GM10248 (cell line): ENCODE data around the gene PLSCR1.
"Not testable (repeated sequence)": the region's sequence is repeated elsewhere in the genome, so short reads cannot be mapped to it uniquely, and the experiment has no call there.

Experiments
- CTCF ChIA-PET: fragments of 300-600 bp; sonication (Branson Sonifier 250); formaldehyde crosslinking; extraction: SDS; loops from one replicate; lab custom pipeline; 2021; ENCODE audit warnings: antibody characterized with exemption; lab: Yijun Ruan, JAX
- POLR2A ChIA-PET: fragments of 350-650 bp; sonication (Branson Sonifier 250); formaldehyde crosslinking; extraction: SDS; loops from one replicate; lab custom pipeline; 2020; ENCODE audit warnings: antibody characterized with exemption; lab: Yijun Ruan, JAX
- DNase-seq: peaks from one replicate; pipeline ENCODE4 v3.0.0; 2012; ENCODE audit errors: extremely low spot score
- TF ChIP-seq, protein P1 (sequence below): IDR thresholded peaks from 2 replicates; pipeline ENCODE4 v1.5.1; 2012; ENCODE audit warnings: mild to moderate bottlenecking, low read depth; ENCODE audit errors: extremely low read depth, missing control alignments, control extremely low read depth

Gene PLSCR1

DNA sequence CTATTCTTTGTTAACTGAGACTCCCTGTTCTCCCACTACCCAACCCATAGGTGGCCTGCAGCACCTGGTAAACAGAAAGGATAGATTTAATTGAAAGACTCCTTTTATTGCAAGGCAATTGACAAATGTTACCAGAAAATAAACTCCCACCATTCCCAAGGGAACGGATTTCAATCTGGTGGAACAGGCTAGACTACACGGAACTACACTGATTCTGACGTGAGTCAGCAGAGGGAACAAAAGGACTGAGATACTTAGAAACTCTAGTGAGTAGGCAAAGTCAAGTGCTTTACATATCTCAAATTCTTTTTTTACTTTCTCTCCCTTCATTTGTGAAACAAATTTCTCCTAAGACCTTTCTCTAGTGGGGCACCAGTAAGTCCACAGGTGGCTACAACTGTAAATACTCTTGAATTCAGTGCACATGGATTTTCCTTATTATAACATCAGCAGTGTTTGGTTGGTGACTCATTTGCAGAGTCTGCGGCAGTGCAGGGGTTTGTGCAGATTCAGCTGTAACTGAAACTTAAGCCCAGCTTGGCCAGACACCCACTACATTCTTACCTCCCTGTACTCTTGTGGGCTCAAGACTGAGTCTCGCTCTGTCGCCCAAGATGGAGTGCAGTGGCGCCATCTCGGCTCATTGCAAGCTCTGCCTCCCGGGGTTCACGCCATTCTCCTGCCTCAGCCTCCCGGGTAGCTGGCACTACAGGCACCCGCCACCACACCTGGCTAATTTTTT is 40.8 kb downstream of the PLSCR1 start:
- CTCF ChIA-PET: interaction anchor here (0.7 to 2.5 kb wide), 5 partner anchors 8 to 40 kb away, joined by 3 to 6 read pairs (median 3); no protein-coding TSS in a partner anchor
- peak; percentile 64 for DNase-seq
- POLR2A ChIA-PET: no interaction called here
- TF ChIP-seq, protein P1, sequence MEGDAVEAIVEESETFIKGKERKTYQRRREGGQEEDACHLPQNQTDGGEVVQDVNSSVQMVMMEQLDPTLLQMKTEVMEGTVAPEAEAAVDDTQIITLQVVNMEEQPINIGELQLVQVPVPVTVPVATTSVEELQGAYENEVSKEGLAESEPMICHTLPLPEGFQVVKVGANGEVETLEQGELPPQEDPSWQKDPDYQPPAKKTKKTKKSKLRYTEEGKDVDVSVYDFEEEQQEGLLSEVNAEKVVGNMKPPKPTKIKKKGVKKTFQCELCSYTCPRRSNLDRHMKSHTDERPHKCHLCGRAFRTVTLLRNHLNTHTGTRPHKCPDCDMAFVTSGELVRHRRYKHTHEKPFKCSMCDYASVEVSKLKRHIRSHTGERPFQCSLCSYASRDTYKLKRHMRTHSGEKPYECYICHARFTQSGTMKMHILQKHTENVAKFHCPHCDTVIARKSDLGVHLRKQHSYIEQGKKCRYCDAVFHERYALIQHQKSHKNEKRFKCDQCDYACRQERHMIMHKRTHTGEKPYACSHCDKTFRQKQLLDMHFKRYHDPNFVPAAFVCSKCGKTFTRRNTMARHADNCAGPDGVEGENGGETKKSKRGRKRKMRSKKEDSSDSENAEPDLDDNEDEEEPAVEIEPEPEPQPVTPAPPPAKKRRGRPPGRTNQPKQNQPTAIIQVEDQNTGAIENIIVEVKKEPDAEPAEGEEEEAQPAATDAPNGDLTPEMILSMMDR: no peak

- CTCF ChIA-PET: no interaction called here
- DNase-seq: no peak
- TF ChIP-seq, protein P1: no peak
- POLR2A ChIA-PET: no interaction called here
These were observed 41.4 kb downstream of the PLSCR1 start for GRCh38 chr3:146502887-146503460.

DNA sequence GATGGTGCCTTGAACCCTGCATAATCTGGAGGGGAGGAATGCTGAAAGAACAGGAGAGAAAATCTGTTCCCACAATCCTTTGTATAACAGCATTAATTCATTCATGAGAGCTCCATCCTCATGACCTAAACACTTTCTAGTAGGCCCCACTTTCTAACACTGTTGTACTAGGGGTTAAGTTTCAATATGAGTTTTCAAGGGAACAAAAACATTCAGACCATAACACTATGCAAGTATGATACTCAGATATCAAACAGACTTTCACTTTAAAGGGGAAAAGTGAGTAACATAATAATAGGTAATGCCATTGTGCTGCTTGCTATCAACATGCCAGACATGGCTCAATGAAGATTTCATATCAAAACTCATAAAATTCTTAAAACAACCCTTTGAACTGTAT is 42.7 kb downstream of the PLSCR1 start:
- CTCF ChIA-PET: no interaction called here
- no peak for DNase-seq
- POLR2A ChIA-PET: no interaction called here
- TF ChIP-seq, protein P1: no peak

DNA sequence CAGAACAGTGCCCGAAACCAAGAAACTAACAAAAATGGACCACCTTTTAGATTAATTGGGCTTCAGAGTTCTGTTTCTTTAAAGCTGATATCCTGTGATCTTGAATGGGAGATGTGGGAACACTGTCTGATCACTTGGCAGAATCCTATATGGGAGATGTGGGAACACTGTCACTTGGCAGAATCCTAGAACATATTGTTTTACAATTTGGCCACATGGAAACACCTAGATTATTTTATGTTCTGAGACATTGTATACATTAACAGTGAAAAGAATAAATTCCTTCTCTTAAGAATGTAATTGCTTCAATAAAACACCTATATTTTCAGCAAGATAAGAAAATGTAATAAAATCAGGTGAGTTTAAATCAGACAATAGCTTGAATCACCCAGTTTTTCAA is 44.7 kb downstream of the PLSCR1 start:
- TF ChIP-seq, protein P1: no peak
- no peak for DNase-seq
- POLR2A ChIA-PET: no interaction called here
- CTCF ChIA-PET: no interaction called here

DNA sequence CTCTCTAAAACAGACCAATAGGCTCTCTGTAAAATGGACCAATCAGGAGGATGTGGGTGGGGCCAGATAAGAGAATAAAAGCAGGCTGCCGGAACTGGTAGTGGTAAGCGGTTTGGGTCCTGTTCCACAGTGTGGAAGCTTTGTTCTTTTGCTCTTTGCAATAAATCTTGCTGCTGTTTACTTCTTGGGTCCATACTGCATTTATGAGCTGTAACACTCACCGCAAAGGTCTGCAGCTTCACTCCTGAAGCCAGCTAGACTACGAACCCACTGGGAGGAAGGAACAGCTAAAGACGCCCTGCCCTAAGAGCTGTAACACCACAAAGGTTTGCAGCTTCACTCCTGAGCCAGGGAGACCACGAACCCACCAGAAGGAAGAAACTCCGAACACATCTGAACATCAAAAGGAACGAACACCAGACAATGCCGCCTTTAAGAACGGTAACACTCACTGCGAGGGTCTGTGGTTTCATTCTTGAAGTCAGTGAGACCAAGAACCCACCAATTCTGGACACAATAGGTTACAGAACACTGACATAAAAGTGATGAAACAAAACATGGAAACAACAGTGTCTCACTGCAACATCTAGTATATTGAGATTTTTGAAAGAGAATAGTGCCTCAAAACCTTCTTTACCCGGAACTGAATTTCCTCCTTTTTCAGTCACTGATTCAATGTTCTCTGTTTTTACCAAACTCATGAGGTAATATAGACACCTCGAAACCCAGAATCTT is 46.2 kb downstream of the PLSCR1 start:
- ChIA-PET CTCF (interaction anchor here (0.8 to 1.6 kb wide), 3 partner anchors 10 to 55 kb away, joined by 3 read pairs; no protein-coding TSS in a partner anchor), POLR2A (no interaction called here)
- DNase-seq: no peak
- TF ChIP-seq, protein P1: no peak

DNA sequence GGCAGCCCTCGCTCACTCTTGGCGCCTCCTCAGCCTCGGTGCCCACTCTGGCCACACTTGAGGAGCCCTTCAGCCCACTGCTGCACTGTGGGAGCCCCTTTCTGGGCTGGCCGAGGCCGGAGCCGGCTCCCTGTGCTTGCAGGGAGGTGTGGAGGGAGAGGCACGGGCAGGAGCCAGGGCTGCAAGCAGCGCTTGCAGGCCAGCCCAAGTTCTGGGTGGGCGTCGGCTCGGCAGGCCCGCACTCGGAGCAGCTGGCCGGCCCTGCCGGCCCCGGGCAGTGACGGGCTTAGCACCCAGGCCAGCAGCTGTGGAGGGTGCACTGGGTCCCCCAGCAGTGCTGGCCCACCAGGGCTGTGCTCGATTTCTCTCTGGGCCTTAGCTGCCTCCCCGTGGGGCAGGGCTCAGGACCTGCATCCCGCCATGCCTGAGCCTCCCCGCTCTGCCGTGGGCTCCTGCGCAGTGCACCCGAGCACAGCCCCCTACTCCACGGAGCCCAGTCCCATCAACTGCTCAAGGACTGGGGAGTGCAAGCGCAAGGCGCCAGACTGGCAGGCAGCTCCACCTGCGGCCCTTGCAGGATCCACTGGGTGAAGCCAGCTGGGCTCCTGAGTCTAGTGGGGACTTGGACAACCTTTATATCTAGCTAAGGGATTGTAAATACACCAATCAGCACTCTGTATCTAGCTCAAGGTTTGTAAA is 47.1 kb downstream of the PLSCR1 start:
- POLR2A ChIA-PET, DNase-seq: not testable (repeated sequence)
- CTCF ChIA-PET: interaction anchor here (1.6 kb wide), 1 partner anchor 56 kb away, joined by 3 read pairs; no protein-coding TSS in a partner anchor
